Motor neuron (in vitro differentiated cells): ENCODE data around the gene MAP3K7. TPM values are rescaled to one million over a fixed set of nuclear protein-coding genes. Genes with fewer than 3 reads are reported as not detected.

Source experiments
- ATAC-seq, 8 experiments: fragments of 200-7000 bp; cut with Tn5 transposase; replicated peaks in 6 of 8; 2 replicates each; pipeline ENCODE4 v1.8.0; 2021; ENCODE audit warnings: mild to moderate bottlenecking in 8 of 8, moderate library complexity in 8 of 8
- H3K27ac ChIP-seq, 2 donors: fragments of 250-450 bp; sonication (Bioruptor Pico); 2 replicates each; pipeline ENCODE4 v1.9.0; 2021; ENCODE audit warnings: antibody characterized with exemption in 2 of 2, mild to moderate bottlenecking in 2 of 2, moderate library complexity in 1 of 2
- H3K4me1 ChIP-seq, 2 donors: fragments of 250-450 bp; sonication (Bioruptor Pico); replicated peaks in 1 of 2; 2 replicates each; pipeline ENCODE4 v1.6.1; 2021; ENCODE audit warnings: antibody characterized with exemption in 2 of 2, mild to moderate bottlenecking in 2 of 2, moderate library complexity in 1 of 2
- H3K4me3 ChIP-seq, 5 donors: fragments of 250-450 bp; sonication (Bioruptor Pico); 2 replicates each; pipeline ENCODE4 v1.9.0; 2021; ENCODE audit warnings: antibody characterized with exemption in 5 of 5, mild to moderate bottlenecking in 5 of 5, moderate library complexity in 4 of 5
- WGBS, 10 experiments: fragments of 450-650 bp; shearing (Covaris generic); methylation state at CpG; one replicate each; pipeline ENCODE4 v1.0.0; 2022; 5-methylcytosine and 5-hydroxymethylcytosine counted together
- in situ Hi-C, 9 experiments: fragments of 400-800 bp; cut with MboI; loops; one replicate each; pipeline ENCODE4 v1.15.0; 2021; ENCODE audit warnings: low sequenced_read_pairs in 9 of 9, low pct_unique_long_range_greater_than_20kb in 2 of 9; ENCODE audit not compliant: unreplicated experiment in 9 of 9
- total RNA-seq, 8 experiments: library from RNA; unstranded; fragments of 300-600 nt; gene quantifications; 2 replicates each; pipeline versions ENCODE4 v1.2.3 to v1.2.4, GENCODE V29; 2022

MAP3K7 gene
- total RNA-seq, 8 experiments from 2014 or later, result 27.2 to 44.8 (median 37.2) TPM

DNA sequence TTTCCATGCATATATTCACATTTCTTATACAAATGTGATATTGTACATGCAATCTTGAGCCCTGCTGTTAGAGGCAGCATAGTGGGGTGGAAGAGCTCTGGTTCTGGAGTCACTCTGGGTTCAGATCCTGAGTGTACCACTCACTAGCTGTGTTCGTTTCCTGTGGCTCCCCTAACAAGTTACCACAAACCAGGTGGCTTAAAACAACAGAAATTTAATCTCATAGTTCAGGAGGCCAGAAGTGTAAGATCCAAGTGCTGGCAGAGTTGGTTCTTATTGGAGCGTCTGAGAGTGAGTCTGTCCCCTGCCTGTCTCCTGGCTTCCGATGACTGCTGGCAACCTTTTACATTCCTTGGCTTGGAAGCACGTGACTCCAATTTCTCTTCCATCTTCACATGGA, 115.6 kb downstream of the MAP3K7 start:
- H3K4me3 ChIP-seq, result no peak overlapping the region
- in situ Hi-C loops, result loop anchor here in 3 of 9 experiments (10.0 kb wide), 3 partner anchors 66 to 536 kb away; partner anchors contain the start of gene BACH2 (in 1 of the 3)
- ATAC-seq, result peak in 3 of 8 experiments; percentile 24 to 78 (median 33)
- peaks cover 8 to 12% of the 10 kb centered on the region in 2 donors for H3K4me1 ChIP-seq
- H3K27ac ChIP-seq, result no peak overlapping the region
- WGBS, 10 experiments, result 0 to 100% (median 92%) methylated on average over 1 to 3 of the region's 4 CpGs; no CpG with 5 or more reads in 2 of the 10 experiments

DNA sequence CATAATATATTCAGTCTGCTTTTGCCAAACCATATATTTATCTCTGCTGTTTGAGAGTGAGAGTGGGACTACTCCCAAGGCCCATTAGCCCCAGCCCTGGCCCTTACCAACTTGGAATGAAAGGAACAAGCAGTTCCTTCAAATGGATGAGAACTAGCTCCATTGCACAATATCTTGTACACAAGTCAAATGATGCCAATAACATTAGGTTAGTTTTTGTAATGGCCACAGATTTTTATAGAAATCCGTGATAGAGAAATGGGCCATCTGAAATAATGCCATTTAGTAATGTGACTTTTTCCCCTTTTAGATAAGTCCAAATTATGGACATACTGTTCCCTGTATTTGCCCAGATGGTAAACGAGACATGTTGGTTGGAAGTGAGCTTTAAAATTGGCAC, 117.0 kb downstream of the MAP3K7 start:
- Histone ChIP-seq H3K4me3 (no peak overlapping the region), H3K27ac (no peak overlapping the region), H3K4me1 (peaks cover 15% of the 10 kb centered on the region in 2 donors)
- no peak for ATAC-seq
- in situ Hi-C loops, result loop anchor here in 3 of 9 experiments (10.0 kb wide), 3 partner anchors 65 to 535 kb away; partner anchors contain the start of gene BACH2 (in 1 of the 3)
- WGBS, 10 experiments, result 40 to 100% (median 80%) methylated on average over 1 to 2 of the region's 2 CpGs

- Histone ChIP-seq H3K4me3 (no peak overlapping the region), H3K4me1 (peaks cover 14 to 15% of the 10 kb centered on the region in 2 donors), H3K27ac (no peak overlapping the region)
- 0 to 100% (median 83%) methylated on average over 1 of the region's 1 CpG for WGBS, 10 experiments
- no peak for ATAC-seq
- in situ Hi-C loops, result no loop called here
These were observed 118.0 kb downstream of the MAP3K7 start for GRCh38 chr6:90468859-90469258.

GRCh38 chr6:90468080-90468479, 118.8 kb downstream of the MAP3K7 start:
- WGBS, 10 experiments, result 50 to 100% (median 80%) methylated on average over 1 to 7 of the region's 7 CpGs; no CpG with 5 or more reads in 3 of the 10 experiments

GRCh38 chr6:90467546-90467945, 119.3 kb downstream of the MAP3K7 start:
- H3K4me3 ChIP-seq, result no peak overlapping the region
- in situ Hi-C loops, result no loop called here
- ATAC-seq, result no peak
- H3K4me1 ChIP-seq, result peaks cover 14 to 15% of the 10 kb centered on the region in 2 donors
- no peak overlapping the region for H3K27ac ChIP-seq

More at GRCh38 chr6:90468080-90468479, 118.8 kb downstream of the MAP3K7 start:
- H3K4me1 ChIP-seq, result peaks cover 14 to 15% of the 10 kb centered on the region in 2 donors
- in situ Hi-C loops, result no loop called here
- no peak overlapping the region for H3K27ac ChIP-seq
- peak in 3 of 8 experiments; percentile 16 to 23 (median 21) for ATAC-seq
- H3K4me3 ChIP-seq, result no peak overlapping the region

DNA sequence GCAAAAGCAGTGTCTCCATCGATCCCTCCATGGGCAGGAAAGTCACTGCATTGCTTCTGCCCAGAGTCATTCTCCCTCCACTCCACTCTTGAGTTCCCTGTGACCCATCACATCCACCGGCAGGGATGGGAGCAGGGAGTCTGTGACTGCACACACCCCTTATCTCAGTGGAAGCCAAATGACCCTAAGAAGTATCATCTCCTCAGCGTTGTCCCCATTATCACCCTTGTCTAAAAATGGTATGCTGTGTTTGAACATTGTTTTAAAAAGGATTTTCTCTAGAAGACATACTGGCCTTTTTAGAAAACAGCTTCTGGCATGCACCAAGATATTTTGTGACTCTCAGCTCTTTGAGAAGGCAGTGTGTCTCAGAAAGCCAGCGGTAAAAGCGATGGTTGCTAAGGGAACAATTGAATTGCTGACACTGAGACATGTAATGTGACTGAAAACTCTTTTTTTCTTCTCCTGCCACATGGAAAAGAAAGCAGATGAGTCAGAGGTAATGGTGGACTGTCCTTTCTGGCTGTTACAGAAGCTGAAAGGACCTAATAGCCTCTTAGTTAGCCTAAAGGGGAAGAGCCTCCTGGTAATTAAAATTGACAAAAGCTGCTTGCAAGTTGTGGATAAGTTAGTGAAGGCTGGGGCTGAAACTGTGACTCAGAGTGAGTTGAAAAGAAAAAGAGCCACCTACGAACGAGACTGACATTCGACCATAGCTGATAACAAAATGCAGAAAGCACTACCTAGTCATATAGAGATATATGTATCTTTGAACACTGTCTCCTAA, 120.5 kb downstream of the MAP3K7 start:
- peak overlapping the region in 2 of 5 donors; percentile 2 to 4 for H3K4me3 ChIP-seq
- in situ Hi-C loops, result no loop called here
- peak in 7 of 8 experiments; percentile 51 to 96 (median 94) for ATAC-seq
- H3K4me1 ChIP-seq, result peaks cover 14 to 15% of the 10 kb centered on the region in 2 donors
- 0 to 43% (median 10%) methylated on average over 2 to 8 of the region's 8 CpGs; no CpG with 5 or more reads in 1 of the 10 experiments for WGBS, 10 experiments
- H3K27ac ChIP-seq, result peak overlapping the region; percentile 67 to 73

DNA sequence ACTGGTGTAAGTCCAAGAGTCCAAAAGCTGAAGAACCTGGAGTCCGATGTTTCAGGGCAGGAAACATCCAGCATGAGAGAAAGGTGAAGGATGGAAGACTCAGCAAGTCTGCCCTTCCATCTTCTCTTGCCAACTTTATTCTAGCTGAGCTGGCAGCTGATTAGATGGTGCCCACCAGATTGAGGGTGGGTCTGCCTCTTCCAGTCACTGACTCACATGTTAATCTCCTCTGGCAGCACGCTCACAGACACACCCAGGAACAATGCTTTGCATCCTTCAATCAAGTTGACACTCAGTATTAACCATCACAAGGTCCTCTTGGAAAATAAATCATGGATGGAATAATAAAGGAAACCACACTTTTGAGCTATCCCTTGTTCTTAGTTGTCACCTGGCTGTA, 121.2 kb downstream of the MAP3K7 start:
- peak in 3 of 8 experiments; percentile 27 to 45 (median 43) for ATAC-seq
- peaks cover 14 to 15% of the 10 kb centered on the region in 2 donors for H3K4me1 ChIP-seq
- H3K4me3 ChIP-seq, result no peak overlapping the region
- H3K27ac ChIP-seq, result peak overlapping the region; percentile 67 to 73
- in situ Hi-C loops, result no loop called here
- 50 to 100% (median 85%) methylated on average over 1 to 2 of the region's 2 CpGs; no CpG with 5 or more reads in 7 of the 10 experiments for WGBS, 10 experiments

GRCh38 chr6:90464507-90464906, 122.4 kb downstream of the MAP3K7 start:
- 45 to 96% (median 81%) methylated on average over 1 to 7 of the region's 7 CpGs; no CpG with 5 or more reads in 2 of the 10 experiments for WGBS, 10 experiments
- H3K4me3 ChIP-seq, result no peak overlapping the region
- in situ Hi-C loops, result no loop called here
- peaks cover 14 to 15% of the 10 kb centered on the region in 2 donors for H3K4me1 ChIP-seq
- H3K27ac ChIP-seq, result no peak overlapping the region
- no peak for ATAC-seq

GRCh38 chr6:90463874-90464273, 123.0 kb downstream of the MAP3K7 start:
- in situ Hi-C loops, result no loop called here
- ATAC-seq, result no peak
- no peak overlapping the region for H3K27ac ChIP-seq
- WGBS, 10 experiments, result 20 to 100% (median 90%) methylated on average over 1 to 3 of the region's 4 CpGs; no CpG with 5 or more reads in 6 of the 10 experiments
- no peak overlapping the region for H3K4me3 ChIP-seq
- peaks cover 14 to 15% of the 10 kb centered on the region in 2 donors for H3K4me1 ChIP-seq
